Fibroblast of skin of scalp (primary cell): ENCODE data around the gene CDH20.

Source experiments
- DNase-seq: peaks from one replicate; pipeline ENCODE4 v3.0.0-alpha.2; 2013

The CDH20 gene

DNA sequence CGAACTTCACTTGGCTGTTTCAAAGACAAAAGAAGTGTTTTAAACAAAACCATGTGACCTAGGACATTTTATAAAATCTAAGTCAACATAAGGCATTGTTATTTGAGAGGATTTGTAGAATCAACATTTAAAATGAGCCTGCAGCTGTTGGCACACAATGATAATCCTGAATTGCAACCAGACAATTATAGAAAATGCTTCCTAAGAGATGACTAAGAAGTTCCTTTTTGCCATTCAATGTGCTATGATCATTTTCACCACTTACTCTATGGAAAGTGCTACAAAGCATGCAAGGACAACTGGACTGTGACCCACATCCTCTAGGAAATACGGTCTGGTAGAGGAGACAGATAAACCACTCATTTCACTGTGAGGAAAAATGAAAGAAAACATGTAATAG is 246.4 kb downstream of the CDH20 start:
- peak; percentile 35 for DNase-seq

- DNase-seq: no peak
These were observed 246.8 kb downstream of the CDH20 start for GRCh38 chr18:61580046-61580445.

- peak; percentile 60 for DNase-seq
These were observed 248.5 kb downstream of the CDH20 start for GRCh38 chr18:61581578-61582201.

GRCh38 chr18:61582202-61582710 is 249.0 kb downstream of the CDH20 start:
- DNase-seq: no peak

DNA sequence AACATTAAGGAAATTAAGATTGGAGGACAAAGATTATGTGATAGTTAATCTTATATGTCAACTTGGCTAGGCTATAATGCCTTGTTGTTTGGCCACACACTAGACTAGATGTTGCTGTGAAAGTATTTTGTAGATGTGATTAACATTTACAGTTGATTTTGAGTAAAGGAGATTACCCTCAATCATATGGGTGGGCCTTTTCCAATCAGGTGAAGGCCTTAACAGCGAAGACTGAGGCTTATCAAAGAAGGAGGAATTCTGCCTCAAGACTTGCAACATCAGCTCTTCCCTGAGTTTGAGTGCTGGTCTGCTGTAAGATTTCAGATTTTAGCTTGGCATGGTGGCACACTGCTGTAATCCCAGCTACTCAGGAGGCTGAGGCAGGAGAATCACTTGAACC is 250.3 kb downstream of the CDH20 start:
- DNase-seq: no peak

GRCh38 chr18:61587865-61588264 is 254.6 kb downstream of the CDH20 start:
- no peak for DNase-seq

- no peak for DNase-seq
These were observed 256.0 kb downstream of the CDH20 start for GRCh38 chr18:61589053-61589723.

DNA sequence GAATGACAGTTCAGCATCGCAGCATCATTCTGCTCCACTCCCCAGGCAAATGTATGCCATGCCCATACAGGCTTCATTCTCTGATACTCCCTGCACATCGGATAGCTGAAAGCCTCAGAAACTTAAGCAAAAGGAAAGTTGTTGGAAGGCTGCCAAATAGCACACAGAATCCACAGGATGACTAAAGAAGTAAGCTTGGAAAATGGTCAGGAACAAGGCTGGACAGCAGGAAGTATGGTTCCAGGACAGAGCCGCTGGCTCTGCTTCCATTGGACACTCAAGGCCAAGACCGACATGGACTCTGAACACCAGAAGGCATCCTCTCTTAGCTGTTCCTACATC is 256.5 kb downstream of the CDH20 start:
- peak; percentile 80 for DNase-seq

DNA sequence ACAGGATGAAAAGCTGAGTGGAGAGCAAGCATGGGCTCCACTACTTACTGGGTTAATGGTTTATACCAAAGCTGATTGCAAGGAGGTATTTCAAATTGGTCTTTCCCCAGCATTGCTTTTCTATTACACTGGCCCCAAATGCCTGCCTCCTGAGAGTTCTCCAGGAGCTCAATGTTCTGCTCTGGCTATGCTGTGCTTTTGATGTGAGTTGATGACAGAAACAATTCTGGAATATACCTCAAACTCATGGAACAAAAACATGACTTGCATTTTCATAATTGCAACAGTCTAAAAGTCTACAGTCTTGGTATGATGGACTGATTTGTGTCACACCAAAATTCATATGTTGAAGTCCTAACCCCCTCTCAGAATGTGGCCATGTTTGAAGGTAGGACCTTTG is 258.0 kb downstream of the CDH20 start:
- no peak for DNase-seq

GRCh38 chr18:61595615-61596251 is 262.5 kb downstream of the CDH20 start:
- no peak for DNase-seq

- peak; percentile 60 for DNase-seq
These were observed 263.1 kb downstream of the CDH20 start for GRCh38 chr18:61596296-61596695.

- no peak for DNase-seq
These were observed 264.1 kb downstream of the CDH20 start for GRCh38 chr18:61597316-61597715.

DNA sequence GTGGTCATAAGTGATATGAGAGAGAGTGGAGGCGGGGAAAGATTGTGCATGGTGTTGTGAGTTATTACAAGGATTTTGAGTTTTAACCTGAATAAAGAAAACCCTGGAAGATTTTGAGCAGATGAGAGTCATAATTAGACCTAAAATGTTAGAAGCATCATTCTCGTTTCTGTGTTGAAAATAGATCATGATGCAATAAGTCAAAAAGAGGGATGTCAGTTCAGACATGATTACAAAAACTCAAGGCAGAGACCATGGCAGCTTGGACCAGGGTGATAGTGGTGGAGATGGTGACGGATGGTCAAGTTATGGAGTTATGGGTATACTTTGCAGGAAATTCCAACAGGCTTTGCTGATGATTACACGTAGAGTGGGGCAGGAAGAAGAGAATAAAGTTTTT is 267.2 kb downstream of the CDH20 start:
- DNase-seq: no peak

DNA sequence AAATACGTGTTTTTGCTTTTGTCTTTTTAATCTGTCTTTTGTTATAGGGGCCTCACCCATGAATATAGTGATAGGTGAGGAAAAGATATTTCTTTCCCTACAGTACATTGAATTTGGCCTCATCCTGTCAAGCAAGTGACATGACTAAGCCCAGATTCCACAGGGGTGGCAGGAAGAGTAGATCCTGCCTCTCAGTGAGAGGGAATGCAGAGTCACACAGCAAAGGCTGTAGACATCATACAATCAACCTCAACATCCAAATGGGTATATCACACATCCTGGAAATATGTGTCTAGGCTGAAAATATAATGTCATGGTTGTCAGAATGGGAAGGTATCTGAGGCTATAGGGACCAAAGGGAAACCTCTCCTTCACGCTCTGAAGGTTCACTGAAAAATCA is 269.6 kb downstream of the CDH20 start:
- peak; percentile 74 for DNase-seq
